ENCODE data around the gene RFX2.

RFX2 gene

DNA sequence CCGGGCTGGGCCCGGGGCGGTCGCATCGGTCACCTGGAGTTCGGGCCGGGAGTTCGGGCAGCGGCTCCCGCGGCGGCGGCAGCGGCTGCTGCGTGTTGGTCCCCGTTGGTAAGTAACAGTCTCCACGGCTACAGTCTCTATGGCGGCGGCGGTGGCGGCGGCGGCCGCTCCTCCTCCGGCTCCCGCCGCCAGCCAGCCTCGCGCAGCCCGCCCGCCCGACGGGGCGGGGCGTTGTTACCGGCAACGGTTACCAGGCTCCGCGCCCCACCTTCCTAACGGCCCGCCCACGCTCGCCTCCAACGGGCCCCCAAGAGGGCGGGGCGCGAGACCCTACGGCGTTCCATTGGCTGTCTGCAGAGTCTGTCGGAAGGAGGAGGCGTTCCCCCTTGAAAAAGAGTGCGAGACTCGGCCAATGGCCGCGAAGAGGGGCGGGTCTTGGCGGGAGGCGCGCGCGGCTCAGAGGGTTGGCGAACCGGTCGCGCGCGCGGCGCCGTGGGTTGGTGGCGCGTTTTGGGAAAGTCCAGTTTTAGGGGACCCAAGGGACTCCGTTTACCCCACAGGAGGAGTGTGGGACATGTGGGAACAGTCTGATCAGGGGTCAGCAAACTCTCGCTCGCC is at the start of gene RFX2:
TSS of gene RFX2 (minus strand) at position 141 of the 618 bp plus-strand sequence. CDS start 63,004 bp downstream, outside the sequence.
- peak; percentile 96 for DNase-seq (ENCODE audit: low read depth)
- peak within 1 kb of the TSS; percentile 64 for H3K4me3 ChIP-seq (ENCODE audit: low read depth, low read length)
- in situ Hi-C loops (cut with HindIII; ENCODE audit: low sequenced_read_pairs) = no loop called here
- TF ChIP-seq, protein P1, sequence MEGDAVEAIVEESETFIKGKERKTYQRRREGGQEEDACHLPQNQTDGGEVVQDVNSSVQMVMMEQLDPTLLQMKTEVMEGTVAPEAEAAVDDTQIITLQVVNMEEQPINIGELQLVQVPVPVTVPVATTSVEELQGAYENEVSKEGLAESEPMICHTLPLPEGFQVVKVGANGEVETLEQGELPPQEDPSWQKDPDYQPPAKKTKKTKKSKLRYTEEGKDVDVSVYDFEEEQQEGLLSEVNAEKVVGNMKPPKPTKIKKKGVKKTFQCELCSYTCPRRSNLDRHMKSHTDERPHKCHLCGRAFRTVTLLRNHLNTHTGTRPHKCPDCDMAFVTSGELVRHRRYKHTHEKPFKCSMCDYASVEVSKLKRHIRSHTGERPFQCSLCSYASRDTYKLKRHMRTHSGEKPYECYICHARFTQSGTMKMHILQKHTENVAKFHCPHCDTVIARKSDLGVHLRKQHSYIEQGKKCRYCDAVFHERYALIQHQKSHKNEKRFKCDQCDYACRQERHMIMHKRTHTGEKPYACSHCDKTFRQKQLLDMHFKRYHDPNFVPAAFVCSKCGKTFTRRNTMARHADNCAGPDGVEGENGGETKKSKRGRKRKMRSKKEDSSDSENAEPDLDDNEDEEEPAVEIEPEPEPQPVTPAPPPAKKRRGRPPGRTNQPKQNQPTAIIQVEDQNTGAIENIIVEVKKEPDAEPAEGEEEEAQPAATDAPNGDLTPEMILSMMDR (IDR thresholded peaks at IDR 0.05; ENCODE audit: low read depth, low read length, missing control alignments) = no peak

- TF ChIP-seq, protein P1 (IDR thresholded peaks at IDR 0.05; ENCODE audit: low read depth, low read length, missing control alignments) = no peak
- H3K4me3 ChIP-seq (ENCODE audit: low read depth, low read length) = no peak overlapping the region
- DNase-seq (ENCODE audit: low read depth) = no peak
- in situ Hi-C loops (cut with HindIII; ENCODE audit: low sequenced_read_pairs) = no loop called here
These were observed 45.7 kb upstream of the RFX2 start for GRCh38 chr19:6156033-6156432.

GRCh38 chr19:6150289-6150688 is 40.0 kb upstream of the RFX2 start:
- TF ChIP-seq, protein P1 (IDR thresholded peaks at IDR 0.05; ENCODE audit: low read depth, low read length, missing control alignments) = no peak

DNA sequence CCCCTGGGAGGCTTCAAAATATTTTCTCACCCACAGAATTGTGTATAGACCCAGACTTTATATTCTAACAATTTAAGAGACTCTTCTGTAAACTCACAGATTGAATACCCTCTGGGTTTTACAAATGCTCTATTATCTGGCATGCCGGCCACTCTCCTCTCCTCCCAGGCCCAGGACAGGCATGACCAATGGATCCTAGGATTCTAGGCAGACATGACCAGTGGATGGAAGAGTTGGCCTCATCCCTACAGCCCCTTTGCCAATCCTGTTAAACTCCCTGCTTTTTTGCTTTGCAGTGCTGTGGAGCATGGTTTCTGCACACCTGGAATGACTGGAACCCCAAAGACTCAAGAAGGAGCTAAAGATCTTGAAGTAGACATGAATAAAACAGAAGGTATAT is 30.9 kb upstream of the RFX2 start:
- DNase-seq (ENCODE audit: low read depth) = no peak
- no peak overlapping the region for H3K4me3 ChIP-seq (ENCODE audit: low read depth, low read length)
- in situ Hi-C loops (cut with HindIII; ENCODE audit: low sequenced_read_pairs) = loop anchor here (10.0 kb wide), 1 partner anchor 84 kb away; no protein-coding TSS in a partner anchor
- TF ChIP-seq, protein P1 (IDR thresholded peaks at IDR 0.05; ENCODE audit: low read depth, low read length, missing control alignments) = no peak

More at GRCh38 chr19:6150289-6150688, 40.0 kb upstream of the RFX2 start:
- no peak for DNase-seq (ENCODE audit: low read depth)
- in situ Hi-C loops (cut with HindIII; ENCODE audit: low sequenced_read_pairs) = no loop called here
- no peak overlapping the region for H3K4me3 ChIP-seq (ENCODE audit: low read depth, low read length)

- DNase-seq (ENCODE audit: low read depth) = no peak
- in situ Hi-C loops (cut with HindIII; ENCODE audit: low sequenced_read_pairs) = loop anchor here (5.0 kb wide), 1 partner anchor 101 kb away; no protein-coding TSS in a partner anchor
- TF ChIP-seq, protein P1 (IDR thresholded peaks at IDR 0.05; ENCODE audit: low read depth, low read length, missing control alignments) = no peak
These were observed 28.2 kb upstream of the RFX2 start for GRCh38 chr19:6138511-6138910.

DNA sequence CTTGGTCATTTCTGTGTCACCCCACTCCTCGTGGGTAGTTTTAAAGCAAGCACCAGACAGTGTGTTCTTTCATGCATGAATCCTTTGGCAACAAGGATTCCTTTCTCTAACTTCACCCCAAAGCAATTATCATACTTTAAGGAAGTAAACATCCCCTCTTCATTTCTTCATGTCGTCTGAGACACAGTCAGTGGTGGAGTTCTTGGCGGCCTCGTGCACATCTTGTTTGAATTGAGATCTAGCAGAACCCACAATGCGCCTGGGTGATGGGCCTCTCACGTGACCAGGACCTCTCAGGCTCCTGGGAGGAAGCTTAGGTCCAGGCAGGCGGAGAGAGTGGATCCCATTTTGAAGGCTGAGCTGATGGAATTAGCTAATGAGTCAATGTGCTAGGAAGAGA is 27.8 kb upstream of the RFX2 start:
- DNase-seq (ENCODE audit: low read depth) = no peak
- H3K4me3 ChIP-seq (ENCODE audit: low read depth, low read length) = no peak overlapping the region
- in situ Hi-C loops (cut with HindIII; ENCODE audit: low sequenced_read_pairs) = loop anchor here (5.0 kb wide), 1 partner anchor 101 kb away; no protein-coding TSS in a partner anchor
- TF ChIP-seq, protein P1 (IDR thresholded peaks at IDR 0.05; ENCODE audit: low read depth, low read length, missing control alignments) = no peak

More at GRCh38 chr19:6138511-6138910, 28.2 kb upstream of the RFX2 start:
- H3K4me3 ChIP-seq (ENCODE audit: low read depth, low read length) = no peak overlapping the region
